IMR-90 (cell line): ENCODE data around the gene NRARP. TPM values are rescaled to one million over a fixed set of nuclear protein-coding genes. Genes with fewer than 3 reads are reported as not detected.

Experiments used
- ATAC-seq: fragments of 200-7000 bp; cut with Tn5 transposase; 2 replicates; pipeline ENCODE4 v1.9.1; 2020; ENCODE audit warnings: low read depth, mild to moderate bottlenecking, moderate library complexity
- BruUV-seq: library from RNA; stranded (reverse); fragments of 400-500 nt; replicated peaks from 2 replicates; lab custom pipeline; 2021; lab: Mats Ljungman, UMichigan
- CTCF ChIA-PET: fragments of 300-600 bp; formaldehyde crosslinking; extraction: SDS; loops from one replicate; lab custom pipeline; 2021; ENCODE audit warnings: antibody characterized with exemption; lab: Yijun Ruan, JAX
- POLR2A ChIA-PET: fragments of 300-600 bp; sonication (Branson Sonifier 250); formaldehyde crosslinking; loops from one replicate; lab custom pipeline; 2022; ENCODE audit warnings: antibody characterized with exemption; ENCODE audit not compliant: unreplicated experiment; lab: Charles Lee
- DNase-seq: peaks from one replicate; pipeline ENCODE4 v3.0.0; 2013
- H2AFZ ChIP-seq: replicated peaks from 2 replicates; pipeline ENCODE3; 2013; ENCODE audit warnings: low read length, mild to moderate bottlenecking; ENCODE audit not compliant: poor library complexity
- H2AK5ac ChIP-seq: 2 replicates; pipeline ENCODE4 v1.6.1; 2013; ENCODE audit warnings: low read depth, low read length, inconsistent platforms
- H2AK9ac ChIP-seq: replicated peaks from 2 replicates; pipeline ENCODE3; 2013; ENCODE audit warnings: mild to moderate bottlenecking, low read depth, low read length, moderate library complexity; ENCODE audit not compliant: poor library complexity
- H2BK120ac ChIP-seq: 2 replicates; pipeline ENCODE4 v1.6.1; 2013; ENCODE audit warnings: low read depth, low read length, inconsistent platforms
- H2BK15ac ChIP-seq: 3 replicates; pipeline ENCODE4 v1.6.1; 2013; ENCODE audit warnings: low read depth, low read length, inconsistent platforms
- H2BK20ac ChIP-seq: 2 replicates; pipeline ENCODE4 v1.6.1; 2013; ENCODE audit warnings: low read depth, mild to moderate bottlenecking, inconsistent platforms, low read length, moderate library complexity
- H2BK5ac ChIP-seq: 2 replicates; pipeline ENCODE4 v1.6.1; 2013; ENCODE audit warnings: mild to moderate bottlenecking, low read depth, low read length, inconsistent platforms; ENCODE audit not compliant: poor library complexity, severe bottlenecking
- H3K14ac ChIP-seq: replicated peaks from 2 replicates; pipeline ENCODE4 v1.6.1; 2013; ENCODE audit warnings: low read depth, low read length, inconsistent platforms
- H3K18ac ChIP-seq: 2 replicates; pipeline ENCODE4 v1.6.1; 2013; ENCODE audit warnings: low read depth, low read length, control low read depth
- H3K23ac ChIP-seq: 2 replicates; pipeline ENCODE4 v1.6.1; 2013; ENCODE audit warnings: low read depth, low read length, inconsistent platforms
- H3K27ac ChIP-seq: 2 replicates; pipeline ENCODE4 v1.5.1; 2013; ENCODE audit warnings: mild to moderate bottlenecking, control low read depth, low read length; ENCODE audit not compliant: insufficient read depth
- H3K27me3 ChIP-seq: 2 replicates; pipeline ENCODE4 v1.6.1; 2013; ENCODE audit warnings: low read length; ENCODE audit not compliant: control insufficient read depth, insufficient read depth
- H3K36me3 ChIP-seq: 2 replicates; pipeline ENCODE4 v1.6.1; 2013; ENCODE audit warnings: low read length, mixed read lengths; ENCODE audit not compliant: control insufficient read depth, insufficient read depth
- H3K4ac ChIP-seq: 2 replicates; pipeline ENCODE4 v1.6.1; 2013; ENCODE audit warnings: low read depth, low read length, inconsistent platforms
- H3K4me1 ChIP-seq: 2 replicates; pipeline ENCODE4 v1.6.1; 2013; ENCODE audit warnings: low read length, mixed read lengths; ENCODE audit not compliant: control insufficient read depth, insufficient read depth
- H3K4me2 ChIP-seq: 2 replicates; pipeline ENCODE4 v1.6.1; 2013; ENCODE audit warnings: low read depth, mild to moderate bottlenecking, control low read depth, low read length, moderate library complexity
- H3K4me3 ChIP-seq: 2 replicates; pipeline ENCODE4 v1.5.1; 2013; ENCODE audit warnings: low read depth, mild to moderate bottlenecking, control low read depth, low read length, moderate library complexity; ENCODE audit not compliant: insufficient read depth
- H3K56ac ChIP-seq: 2 replicates; pipeline ENCODE4 v1.6.1; 2013; ENCODE audit warnings: low read length, inconsistent platforms; ENCODE audit not compliant: insufficient read depth; ENCODE audit errors: extremely low read depth
- H3K79me1 ChIP-seq, 2 experiments: 2 replicates each; pipeline ENCODE4 v1.6.1; 2013; ENCODE audit warnings: low read length in 2 of 2, inconsistent platforms in 1 of 2, low read depth in 1 of 2
- H3K9ac ChIP-seq: 2 replicates; pipeline ENCODE4 v1.6.1; 2013; ENCODE audit warnings: low read depth, low read length, control low read depth
- H3K9me1 ChIP-seq: 2 replicates; pipeline ENCODE4 v1.6.1; 2013; ENCODE audit warnings: low read length, inconsistent platforms; ENCODE audit not compliant: insufficient read depth
- H3K9me3 ChIP-seq: 2 replicates; pipeline ENCODE4 v1.6.1; 2013; ENCODE audit warnings: low read length; ENCODE audit not compliant: control insufficient read depth, insufficient read depth
- H4K20me1 ChIP-seq: 2 replicates; pipeline ENCODE4 v1.6.1; 2013; ENCODE audit warnings: low read length, inconsistent platforms; ENCODE audit not compliant: insufficient read depth
- H4K5ac ChIP-seq: 2 replicates; pipeline ENCODE4 v1.6.1; 2013; ENCODE audit warnings: mild to moderate bottlenecking, low read depth, low read length, control low read depth
- H4K8ac ChIP-seq, 2 experiments: 2 replicates each; pipeline ENCODE4 v1.6.1; 2013; ENCODE audit warnings: low read depth in 2 of 2, low read length in 2 of 2, control low read depth in 1 of 2, inconsistent platforms in 1 of 2
- H4K91ac ChIP-seq: 2 replicates; pipeline ENCODE4 v1.6.1; 2013; ENCODE audit warnings: low read depth, low read length, inconsistent platforms; ENCODE audit not compliant: insufficient read depth
- CHD1 ChIP-seq: IDR thresholded peaks from 2 replicates; pipeline ENCODE4 v1.6.1; 2012; ENCODE audit warnings: low read depth, low read length, improper control_type of control experiment
- WGBS, 2 experiments: methylation state at CpG; one replicate each; pipeline versions ENCODE4 v1.1.5 to v1.1.7; 2013; ENCODE audit warnings: missing lambda C conversion rate in 2 of 2; ENCODE audit not compliant: insufficient read length in 1 of 2; ENCODE audit errors: extremely low coverage in 2 of 2; 5-methylcytosine and 5-hydroxymethylcytosine counted together
- dilution Hi-C: fragments of 300-500 bp; cut with HindIII; formaldehyde crosslinking; loops from one replicate; pipeline ENCODE4 v1.14.3; 2018; ENCODE audit warnings: low sequenced_read_pairs; ENCODE audit not compliant: unreplicated experiment
- in situ Hi-C: fragments of 300-500 bp; cut with MboI; formaldehyde crosslinking; loops from 3 replicates; pipeline ENCODE4 v1.14.3; 2019; ENCODE audit warnings: low sequenced_read_pairs, inconsistent platforms, mixed read lengths
- intact Hi-C: fragments of 100-400 bp; cut with micrococcal nuclease; formaldehyde crosslinking; loops from 2 replicates; pipeline ENCODE4 v1.10.0; 2022
- polyA plus RNA-seq, 3 experiments: library from polyadenylated mRNA; depleted of rRNA; stranded (reverse); fragments of >200 nt; gene quantifications; 2 replicates each; pipeline ENCODE4 v1.2.3, GENCODE V29; 2012; ENCODE audit warnings: low replicate concordance in 1 of 3
- total RNA-seq: library from RNA; depleted of rRNA; stranded (reverse); fragments of >200 nt; gene quantifications from 2 replicates; pipeline ENCODE4 v1.2.3, GENCODE V29; 2012
- TF ChIP-seq, protein P1 (sequence below): fragments of 150-350 bp; IDR thresholded peaks from 2 replicates; pipeline ENCODE4 v1.6.1; 2017; ENCODE audit warnings: mild to moderate bottlenecking, antibody characterized with exemption, low read length, low read depth

The NRARP gene
- total and polyA plus RNA-seq, 2 of the 4 experiments (the other 2 are of a cell fraction): 0.15 TPM; not detected in 1

GRCh38 chr9:137306066-137306849, 4.2 kb upstream of the NRARP start (continued):
- TF ChIP-seq CHD1: no peak

GRCh38 chr9:137305798-137306065, 3.7 kb upstream of the NRARP start:
- H3K56ac ChIP-seq: no peak overlapping the region
- no TSS peak for BruUV-seq
- H3K27ac ChIP-seq: no peak overlapping the region
- H4K20me1 ChIP-seq: peaks cover 4% of the 10 kb centered on the region; the same call in 1 of the 2 replicates
- H3K4me3 ChIP-seq: no peak overlapping the region
- no peaks in the 10 kb centered on the region for H3K36me3 ChIP-seq
- no peak overlapping the region for H3K14ac ChIP-seq
- no peak overlapping the region for H2AK5ac ChIP-seq
- H2BK15ac ChIP-seq: no peak overlapping the region
- CTCF ChIA-PET: no interaction called here
- no peak overlapping the region for H3K9ac ChIP-seq
- no peak overlapping the region for H2BK20ac ChIP-seq
- H4K8ac ChIP-seq: no peak overlapping the region
- H3K4me2 ChIP-seq: no peak overlapping the region
- no peak overlapping the region for H4K91ac ChIP-seq
- H3K79me1 ChIP-seq: no peaks in the 10 kb centered on the region
- POLR2A ChIA-PET: no interaction called here
- no peak for ATAC-seq
- WGBS, 2 experiments: no CpG with 5 or more reads among the region's 8 CpGs
- H2AFZ ChIP-seq: peak overlapping the region; percentile 78
- dilution Hi-C loops: no loop called here
- H3K27me3 ChIP-seq: peaks cover 6% of the 10 kb centered on the region; the same call in 1 of the 2 replicates
- no peak overlapping the region for H3K18ac ChIP-seq
- H3K23ac ChIP-seq: no peak overlapping the region
- H2AK9ac ChIP-seq: no peak overlapping the region
- no peak overlapping the region for H4K5ac ChIP-seq
- no peak overlapping the region for H2BK120ac ChIP-seq
- H3K9me1 ChIP-seq: no peaks in the 10 kb centered on the region
- in situ Hi-C loops: no loop called here
- no peak overlapping the region for H3K4ac ChIP-seq
- H3K9me3 ChIP-seq: no peaks in the 10 kb centered on the region
- no peak overlapping the region for H2BK5ac ChIP-seq
- intact Hi-C loops: no loop called here
- DNase-seq: no peak
- H3K4me1 ChIP-seq: peaks cover 3% of the 10 kb centered on the region
- TF ChIP-seq, protein P1, sequence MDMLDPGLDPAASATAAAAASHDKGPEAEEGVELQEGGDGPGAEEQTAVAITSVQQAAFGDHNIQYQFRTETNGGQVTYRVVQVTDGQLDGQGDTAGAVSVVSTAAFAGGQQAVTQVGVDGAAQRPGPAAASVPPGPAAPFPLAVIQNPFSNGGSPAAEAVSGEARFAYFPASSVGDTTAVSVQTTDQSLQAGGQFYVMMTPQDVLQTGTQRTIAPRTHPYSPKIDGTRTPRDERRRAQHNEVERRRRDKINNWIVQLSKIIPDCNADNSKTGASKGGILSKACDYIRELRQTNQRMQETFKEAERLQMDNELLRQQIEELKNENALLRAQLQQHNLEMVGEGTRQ: no peak
